Nephron progenitor cell (in vitro differentiated cells): Measurements from ENCODE around the gene BCAM.
"Not testable (repeated sequence)": the region's sequence is repeated elsewhere in the genome, so short reads cannot be mapped to it uniquely, and the experiment has no call there.

Experiments
- DNase-seq: peaks from one replicate; pipeline ENCODE4 v3.0.0; 2021
- H3K27ac Mint-ChIP-seq: 2 replicates; pipeline ENCODE4 v1.8.0; 2021; ENCODE audit warnings: mild to moderate bottlenecking, moderate library complexity, mixed read lengths
- H3K27me3 Mint-ChIP-seq: 2 replicates; pipeline ENCODE4 v1.8.0; 2021; ENCODE audit warnings: mild to moderate bottlenecking, low read depth, mixed read lengths; ENCODE audit not compliant: poor library complexity
- H3K36me3 Mint-ChIP-seq: 2 replicates; pipeline ENCODE4 v1.8.0; 2021; ENCODE audit warnings: low read depth, mixed read lengths
- H3K4me1 Mint-ChIP-seq: 2 replicates; pipeline ENCODE4 v1.8.0; 2021; ENCODE audit warnings: mixed read lengths
- H3K4me3 Mint-ChIP-seq: 2 replicates; pipeline ENCODE4 v1.8.0; 2021; ENCODE audit warnings: mild to moderate bottlenecking, moderate library complexity, mixed read lengths
- H3K9me3 Mint-ChIP-seq: 2 replicates; pipeline ENCODE4 v1.8.0; 2021; ENCODE audit warnings: mild to moderate bottlenecking, moderate library complexity, mixed read lengths
- TF ChIP-seq, protein P1 (sequence below): fragments of 200-600 bp; sonication (generic); IDR thresholded peaks from 2 replicates; pipeline ENCODE4 v1.5.0; 2021; ENCODE audit warnings: antibody characterized with exemption

The BCAM gene

DNA sequence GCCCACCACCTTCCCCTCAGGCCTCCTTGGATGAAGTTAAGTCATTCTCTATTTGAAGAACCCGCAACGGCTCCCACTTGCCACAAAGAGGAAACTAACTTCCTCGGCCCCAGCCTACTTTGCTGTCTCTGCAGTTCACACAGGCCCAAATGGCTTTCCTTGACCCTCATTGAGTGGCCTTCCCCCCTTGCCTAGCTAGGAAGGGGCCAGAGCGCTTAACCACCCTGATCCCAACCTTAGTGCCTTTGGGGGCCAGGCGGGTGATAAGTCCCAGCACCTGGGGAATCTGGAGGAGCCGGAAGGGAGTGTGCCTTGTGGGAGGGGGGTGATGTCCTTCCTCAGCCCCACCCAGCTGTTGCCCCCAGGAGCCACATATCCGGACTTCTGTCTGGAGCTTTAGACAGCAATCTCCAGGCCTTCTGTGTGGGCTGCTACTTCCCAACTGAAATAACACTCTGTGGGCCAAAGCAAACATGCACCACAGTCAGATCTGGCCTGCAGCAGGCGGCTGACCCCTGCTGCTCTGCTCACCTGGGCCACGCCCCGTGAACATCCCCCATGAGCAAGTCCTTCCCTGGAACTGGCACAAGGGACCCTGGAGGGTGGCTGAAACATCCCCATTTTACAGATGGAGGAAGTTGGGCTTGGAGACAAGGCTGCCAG lies 47.6 kb downstream of the BCAM start:
- no peak for DNase-seq
- no peaks in the 10 kb centered on the region for H3K27me3 Mint-ChIP-seq
- H3K36me3 Mint-ChIP-seq: peaks cover 58% of the 10 kb centered on the region
- TF ChIP-seq, protein P1, sequence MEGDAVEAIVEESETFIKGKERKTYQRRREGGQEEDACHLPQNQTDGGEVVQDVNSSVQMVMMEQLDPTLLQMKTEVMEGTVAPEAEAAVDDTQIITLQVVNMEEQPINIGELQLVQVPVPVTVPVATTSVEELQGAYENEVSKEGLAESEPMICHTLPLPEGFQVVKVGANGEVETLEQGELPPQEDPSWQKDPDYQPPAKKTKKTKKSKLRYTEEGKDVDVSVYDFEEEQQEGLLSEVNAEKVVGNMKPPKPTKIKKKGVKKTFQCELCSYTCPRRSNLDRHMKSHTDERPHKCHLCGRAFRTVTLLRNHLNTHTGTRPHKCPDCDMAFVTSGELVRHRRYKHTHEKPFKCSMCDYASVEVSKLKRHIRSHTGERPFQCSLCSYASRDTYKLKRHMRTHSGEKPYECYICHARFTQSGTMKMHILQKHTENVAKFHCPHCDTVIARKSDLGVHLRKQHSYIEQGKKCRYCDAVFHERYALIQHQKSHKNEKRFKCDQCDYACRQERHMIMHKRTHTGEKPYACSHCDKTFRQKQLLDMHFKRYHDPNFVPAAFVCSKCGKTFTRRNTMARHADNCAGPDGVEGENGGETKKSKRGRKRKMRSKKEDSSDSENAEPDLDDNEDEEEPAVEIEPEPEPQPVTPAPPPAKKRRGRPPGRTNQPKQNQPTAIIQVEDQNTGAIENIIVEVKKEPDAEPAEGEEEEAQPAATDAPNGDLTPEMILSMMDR: no peak
- H3K4me3 Mint-ChIP-seq: no peak overlapping the region
- peaks cover 24% of the 10 kb centered on the region for H3K4me1 Mint-ChIP-seq
- peaks cover 7% of the 10 kb centered on the region for H3K9me3 Mint-ChIP-seq
- H3K27ac Mint-ChIP-seq: peak overlapping the region; percentile 93

DNA sequence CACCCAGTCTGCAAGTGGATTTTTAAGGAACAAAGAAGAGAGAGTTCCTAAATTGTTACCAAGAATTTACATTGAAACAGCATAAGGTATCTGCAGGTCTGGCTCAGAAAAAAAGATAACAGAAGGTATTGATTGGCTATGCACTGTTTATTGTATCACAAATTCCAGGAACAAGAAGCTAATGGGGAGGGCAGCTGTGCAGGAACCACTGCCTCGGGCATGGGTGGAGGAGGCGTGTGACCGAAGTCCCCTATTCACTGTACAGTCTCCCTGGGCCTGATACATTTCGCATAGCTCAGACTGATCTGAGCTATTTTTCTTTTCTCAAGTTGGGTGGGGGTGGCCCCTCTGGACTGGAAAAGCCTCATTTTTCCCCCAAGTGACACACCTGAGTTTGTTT lies 48.9 kb downstream of the BCAM start:
- H3K4me3 Mint-ChIP-seq: no peak overlapping the region
- H3K27ac Mint-ChIP-seq: no peak overlapping the region
- TF ChIP-seq, protein P1: no peak
- no peak for DNase-seq
- peaks cover 62% of the 10 kb centered on the region for H3K36me3 Mint-ChIP-seq
- peaks cover 8% of the 10 kb centered on the region for H3K9me3 Mint-ChIP-seq
- peaks cover 13% of the 10 kb centered on the region for H3K4me1 Mint-ChIP-seq
- H3K27me3 Mint-ChIP-seq: no peaks in the 10 kb centered on the region

- H3K27me3 Mint-ChIP-seq, H3K9me3 Mint-ChIP-seq, H3K4me3 Mint-ChIP-seq, DNase-seq, H3K27ac Mint-ChIP-seq, H3K4me1 Mint-ChIP-seq: not testable (repeated sequence)
- H3K36me3 Mint-ChIP-seq: peaks cover 60% of the 10 kb centered on the region
Observed at GRCh38 chr19:44861576-44861975, 52.7 kb downstream of the BCAM start.

DNA sequence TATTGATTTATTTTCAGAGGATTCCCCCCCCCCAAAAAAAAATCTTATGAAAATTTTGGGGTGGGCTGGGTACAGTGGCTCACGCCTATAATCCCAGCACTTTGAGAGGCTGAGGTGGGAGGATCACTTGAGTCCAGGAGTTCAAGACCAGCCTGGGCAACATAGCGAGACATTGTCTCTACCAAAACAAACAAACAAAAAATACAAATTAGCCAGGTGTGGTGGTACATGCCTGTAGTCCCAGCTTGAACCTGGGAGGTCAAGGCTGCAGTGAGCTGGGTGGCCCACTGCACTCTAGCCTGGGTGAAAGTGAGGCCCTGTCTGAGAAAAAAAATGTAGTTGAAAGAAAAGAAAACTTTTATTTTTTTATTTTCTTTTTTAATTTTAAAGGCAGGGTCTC lies 55.1 kb downstream of the BCAM start:
- DNase-seq: no peak
- no peak overlapping the region for H3K4me3 Mint-ChIP-seq
- peaks cover 8% of the 10 kb centered on the region for H3K9me3 Mint-ChIP-seq
- H3K27me3 Mint-ChIP-seq: no peaks in the 10 kb centered on the region
- H3K36me3 Mint-ChIP-seq: peaks cover 75% of the 10 kb centered on the region
- H3K27ac Mint-ChIP-seq: no peak overlapping the region
- H3K4me1 Mint-ChIP-seq: no peaks in the 10 kb centered on the region
- TF ChIP-seq, protein P1: no peak

DNA sequence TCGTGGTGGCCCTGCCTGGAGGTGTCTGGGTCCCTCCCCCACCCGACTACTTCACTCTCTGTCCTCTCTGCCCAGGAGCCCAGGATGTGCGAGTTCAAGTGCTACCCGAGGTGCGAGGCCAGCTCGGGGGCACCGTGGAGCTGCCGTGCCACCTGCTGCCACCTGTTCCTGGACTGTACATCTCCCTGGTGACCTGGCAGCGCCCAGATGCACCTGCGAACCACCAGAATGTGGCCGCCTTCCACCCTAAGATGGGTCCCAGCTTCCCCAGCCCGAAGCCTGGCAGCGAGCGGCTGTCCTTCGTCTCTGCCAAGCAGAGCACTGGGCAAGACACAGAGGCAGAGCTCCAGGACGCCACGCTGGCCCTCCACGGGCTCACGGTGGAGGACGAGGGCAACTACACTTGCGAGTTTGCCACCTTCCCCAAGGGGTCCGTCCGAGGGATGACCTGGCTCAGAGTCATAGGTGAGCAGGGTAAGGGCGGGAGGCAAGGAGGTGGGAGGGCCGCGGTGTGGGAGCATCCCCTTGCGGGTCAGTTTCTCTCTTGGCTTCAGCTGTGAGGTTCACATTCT lies 56.4 kb downstream of the BCAM start:
- H3K27me3 Mint-ChIP-seq: no peaks in the 10 kb centered on the region
- H3K4me3 Mint-ChIP-seq: no peak overlapping the region
- peaks cover 5% of the 10 kb centered on the region for H3K9me3 Mint-ChIP-seq
- DNase-seq: no peak
- peaks cover 72% of the 10 kb centered on the region for H3K36me3 Mint-ChIP-seq
- no peaks in the 10 kb centered on the region for H3K4me1 Mint-ChIP-seq
- H3K27ac Mint-ChIP-seq: peak overlapping the region; percentile 77
- TF ChIP-seq, protein P1: no peak

- no peaks in the 10 kb centered on the region for H3K27me3 Mint-ChIP-seq
- DNase-seq: no peak
- peaks cover under 1% of the 10 kb centered on the region for H3K9me3 Mint-ChIP-seq
- H3K4me1 Mint-ChIP-seq: no peaks in the 10 kb centered on the region
- TF ChIP-seq, protein P1: no peak
- H3K4me3 Mint-ChIP-seq: no peak overlapping the region
- no peak overlapping the region for H3K27ac Mint-ChIP-seq
- H3K36me3 Mint-ChIP-seq: peaks cover 63% of the 10 kb centered on the region
Observed at GRCh38 chr19:44866664-44867063, 57.8 kb downstream of the BCAM start.
